WTC11 (cell line): ENCODE measurements around the gene NFKB1.

Source experiments
- ELF4 ChIP-seq: sonication (generic); formaldehyde crosslinking; IDR thresholded peaks from 2 replicates; pipeline ENCODE4 v1.8.1; 2022; ENCODE audit warnings: low read depth, mild to moderate bottlenecking, moderate library complexity, missing genetic modification reagents
- ETV6 ChIP-seq: sonication (generic); formaldehyde crosslinking; IDR thresholded peaks from 2 replicates; pipeline ENCODE4 v1.8.1; 2022; ENCODE audit warnings: mild to moderate bottlenecking, missing genetic modification reagents
- FOXK1 ChIP-seq: sonication (generic); formaldehyde crosslinking; IDR thresholded peaks from 2 replicates; pipeline ENCODE4 v1.8.0; 2022; ENCODE audit warnings: mild to moderate bottlenecking, moderate library complexity, missing genetic modification reagents
- FOXP1 ChIP-seq: sonication (generic); formaldehyde crosslinking; IDR thresholded peaks from 2 replicates; pipeline ENCODE4 v1.8.0; 2022; ENCODE audit warnings: missing genetic modification reagents, mild to moderate bottlenecking, moderate library complexity, borderline replicate concordance
- HMGA2 ChIP-seq: fragments of 250-450 bp; sonication (Bioruptor Pico); IDR thresholded peaks from 2 replicates; pipeline ENCODE4 v1.4.0; 2021; ENCODE audit warnings: mild to moderate bottlenecking, moderate library complexity
- JUN ChIP-seq: sonication (generic); formaldehyde crosslinking; IDR thresholded peaks from 2 replicates; pipeline ENCODE4 v1.8.0; 2023; ENCODE audit warnings: mild to moderate bottlenecking, missing genetic modification reagents
- KAT7 ChIP-seq: sonication (generic); formaldehyde crosslinking; IDR thresholded peaks from 2 replicates; pipeline ENCODE4 v1.8.1; 2023; ENCODE audit warnings: missing genetic modification reagents, mild to moderate bottlenecking, borderline replicate concordance
- TF ChIP-seq, protein P1 (sequence below): fragments of 200-600 bp; IDR thresholded peaks from 2 replicates; pipeline ENCODE4 v1.8.0; 2022; ENCODE audit warnings: antibody characterized with exemption
- TF ChIP-seq, protein P2 (sequence below): sonication (generic); formaldehyde crosslinking; IDR thresholded peaks from 2 replicates; pipeline ENCODE4 v1.8.0; 2022; ENCODE audit warnings: mild to moderate bottlenecking, missing genetic modification reagents
- TF ChIP-seq, protein P3 (sequence below): sonication (generic); formaldehyde crosslinking; IDR thresholded peaks from 2 replicates; pipeline ENCODE4 v1.8.0; 2022; ENCODE audit warnings: mild to moderate bottlenecking, missing genetic modification reagents
- TF ChIP-seq, protein P4 (sequence below): sonication (generic); formaldehyde crosslinking; IDR thresholded peaks from 2 replicates; pipeline ENCODE4 v1.8.1; 2022; ENCODE audit warnings: low read depth, missing genetic modification reagents, borderline replicate concordance

DNA sequence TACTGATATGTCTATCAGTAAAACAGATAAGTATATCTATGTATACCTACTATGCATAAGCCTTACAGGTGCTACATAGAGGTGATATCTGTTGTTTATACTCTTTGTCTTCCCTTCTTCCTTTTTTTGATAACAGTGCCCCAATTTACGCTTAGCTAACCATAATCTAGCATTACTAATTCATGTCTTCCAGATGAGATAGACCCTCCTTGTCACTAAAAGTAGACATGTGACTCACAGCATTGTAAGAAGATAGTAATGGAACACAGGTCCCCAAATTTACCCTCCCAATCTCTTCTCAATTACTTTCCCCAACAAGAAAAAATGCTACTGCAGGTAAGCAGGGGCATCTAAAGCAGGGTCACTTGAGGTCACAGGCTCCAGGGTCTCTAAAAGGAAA lies 7.9 kb upstream of the NFKB1 start:
- TF ChIP-seq JUN (no peak), HMGA2 (CRISPR knock-in tag) (no peak), ELF4 (CRISPR knock-in tag) (no peak), KAT7 (CRISPR knock-in tag) (no peak), FOXP1 (CRISPR knock-in tag) (no peak), ETV6 (no peak), FOXK1 (CRISPR knock-in tag) (no peak)
- TF ChIP-seq, protein P1, sequence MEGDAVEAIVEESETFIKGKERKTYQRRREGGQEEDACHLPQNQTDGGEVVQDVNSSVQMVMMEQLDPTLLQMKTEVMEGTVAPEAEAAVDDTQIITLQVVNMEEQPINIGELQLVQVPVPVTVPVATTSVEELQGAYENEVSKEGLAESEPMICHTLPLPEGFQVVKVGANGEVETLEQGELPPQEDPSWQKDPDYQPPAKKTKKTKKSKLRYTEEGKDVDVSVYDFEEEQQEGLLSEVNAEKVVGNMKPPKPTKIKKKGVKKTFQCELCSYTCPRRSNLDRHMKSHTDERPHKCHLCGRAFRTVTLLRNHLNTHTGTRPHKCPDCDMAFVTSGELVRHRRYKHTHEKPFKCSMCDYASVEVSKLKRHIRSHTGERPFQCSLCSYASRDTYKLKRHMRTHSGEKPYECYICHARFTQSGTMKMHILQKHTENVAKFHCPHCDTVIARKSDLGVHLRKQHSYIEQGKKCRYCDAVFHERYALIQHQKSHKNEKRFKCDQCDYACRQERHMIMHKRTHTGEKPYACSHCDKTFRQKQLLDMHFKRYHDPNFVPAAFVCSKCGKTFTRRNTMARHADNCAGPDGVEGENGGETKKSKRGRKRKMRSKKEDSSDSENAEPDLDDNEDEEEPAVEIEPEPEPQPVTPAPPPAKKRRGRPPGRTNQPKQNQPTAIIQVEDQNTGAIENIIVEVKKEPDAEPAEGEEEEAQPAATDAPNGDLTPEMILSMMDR, result no peak
- TF ChIP-seq, protein P2, sequence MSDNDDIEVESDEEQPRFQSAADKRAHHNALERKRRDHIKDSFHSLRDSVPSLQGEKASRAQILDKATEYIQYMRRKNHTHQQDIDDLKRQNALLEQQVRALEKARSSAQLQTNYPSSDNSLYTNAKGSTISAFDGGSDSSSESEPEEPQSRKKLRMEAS (CRISPR knock-in tag), result no peak
- TF ChIP-seq, protein P3, sequence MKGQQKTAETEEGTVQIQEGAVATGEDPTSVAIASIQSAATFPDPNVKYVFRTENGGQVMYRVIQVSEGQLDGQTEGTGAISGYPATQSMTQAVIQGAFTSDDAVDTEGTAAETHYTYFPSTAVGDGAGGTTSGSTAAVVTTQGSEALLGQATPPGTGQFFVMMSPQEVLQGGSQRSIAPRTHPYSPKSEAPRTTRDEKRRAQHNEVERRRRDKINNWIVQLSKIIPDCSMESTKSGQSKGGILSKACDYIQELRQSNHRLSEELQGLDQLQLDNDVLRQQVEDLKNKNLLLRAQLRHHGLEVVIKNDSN, result no peak
- TF ChIP-seq, protein P4, sequence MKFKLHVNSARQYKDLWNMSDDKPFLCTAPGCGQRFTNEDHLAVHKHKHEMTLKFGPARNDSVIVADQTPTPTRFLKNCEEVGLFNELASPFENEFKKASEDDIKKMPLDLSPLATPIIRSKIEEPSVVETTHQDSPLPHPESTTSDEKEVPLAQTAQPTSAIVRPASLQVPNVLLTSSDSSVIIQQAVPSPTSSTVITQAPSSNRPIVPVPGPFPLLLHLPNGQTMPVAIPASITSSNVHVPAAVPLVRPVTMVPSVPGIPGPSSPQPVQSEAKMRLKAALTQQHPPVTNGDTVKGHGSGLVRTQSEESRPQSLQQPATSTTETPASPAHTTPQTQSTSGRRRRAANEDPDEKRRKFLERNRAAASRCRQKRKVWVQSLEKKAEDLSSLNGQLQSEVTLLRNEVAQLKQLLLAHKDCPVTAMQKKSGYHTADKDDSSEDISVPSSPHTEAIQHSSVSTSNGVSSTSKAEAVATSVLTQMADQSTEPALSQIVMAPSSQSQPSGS (CRISPR knock-in tag), result no peak
